Measurements from ENCODE around the gene FOXP4.

FOXP4 gene

DNA sequence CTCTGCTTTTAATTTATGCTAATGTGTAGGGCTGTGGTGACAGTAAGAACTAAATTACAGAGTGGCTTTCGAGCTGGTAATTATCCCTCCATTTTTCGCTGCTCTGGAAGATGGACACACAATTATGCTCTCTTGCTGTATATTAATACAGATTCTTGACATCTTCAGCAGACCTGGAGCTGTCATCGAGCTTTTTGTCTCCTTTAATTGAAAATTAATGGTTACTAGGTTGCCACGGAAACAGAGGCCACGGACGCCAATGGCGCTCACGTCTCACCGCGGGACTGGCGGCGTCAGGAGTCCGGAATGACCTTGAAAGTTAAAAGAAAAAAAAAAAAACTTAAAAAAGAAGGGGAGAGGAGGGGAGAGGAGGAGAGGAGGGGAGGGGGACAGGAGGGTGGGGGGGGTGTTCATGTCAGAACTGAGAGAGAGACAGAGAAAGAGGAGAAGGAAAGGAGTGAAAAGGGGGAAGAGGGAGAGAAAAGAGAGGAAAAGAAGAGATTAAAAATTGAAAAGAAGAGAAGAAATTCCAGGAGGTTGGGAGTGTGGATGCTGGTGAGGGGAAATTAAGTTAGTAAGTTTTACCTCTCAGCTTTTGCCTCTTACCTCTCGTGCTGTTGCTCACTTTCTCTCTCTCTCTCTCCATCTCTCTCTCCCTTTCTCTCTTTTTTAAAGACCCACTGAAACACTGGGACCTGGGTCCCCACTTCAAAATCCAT is 22.1 kb upstream of the FOXP4 start:
- DNase-seq: no peak

DNA sequence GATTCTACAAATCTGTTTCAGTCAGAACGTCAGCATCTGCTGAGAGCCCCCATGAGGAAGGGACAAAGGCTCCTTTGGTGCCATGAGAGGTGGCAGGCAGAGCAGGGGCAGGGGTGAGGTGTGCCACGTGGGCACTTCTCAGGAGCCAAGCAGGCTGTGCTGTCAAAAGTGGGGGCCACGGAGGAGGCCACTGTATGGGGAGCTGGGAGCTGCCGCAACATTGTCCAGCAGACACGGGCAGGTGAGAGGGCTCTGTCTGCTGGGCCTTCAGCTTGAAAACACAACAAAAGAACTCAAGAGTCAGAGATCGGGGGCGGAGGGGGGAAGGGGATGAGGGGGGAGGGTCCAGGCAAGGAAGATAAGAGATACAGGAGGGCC is 21.6 kb upstream of the FOXP4 start:
- DNase-seq: no peak

DNA sequence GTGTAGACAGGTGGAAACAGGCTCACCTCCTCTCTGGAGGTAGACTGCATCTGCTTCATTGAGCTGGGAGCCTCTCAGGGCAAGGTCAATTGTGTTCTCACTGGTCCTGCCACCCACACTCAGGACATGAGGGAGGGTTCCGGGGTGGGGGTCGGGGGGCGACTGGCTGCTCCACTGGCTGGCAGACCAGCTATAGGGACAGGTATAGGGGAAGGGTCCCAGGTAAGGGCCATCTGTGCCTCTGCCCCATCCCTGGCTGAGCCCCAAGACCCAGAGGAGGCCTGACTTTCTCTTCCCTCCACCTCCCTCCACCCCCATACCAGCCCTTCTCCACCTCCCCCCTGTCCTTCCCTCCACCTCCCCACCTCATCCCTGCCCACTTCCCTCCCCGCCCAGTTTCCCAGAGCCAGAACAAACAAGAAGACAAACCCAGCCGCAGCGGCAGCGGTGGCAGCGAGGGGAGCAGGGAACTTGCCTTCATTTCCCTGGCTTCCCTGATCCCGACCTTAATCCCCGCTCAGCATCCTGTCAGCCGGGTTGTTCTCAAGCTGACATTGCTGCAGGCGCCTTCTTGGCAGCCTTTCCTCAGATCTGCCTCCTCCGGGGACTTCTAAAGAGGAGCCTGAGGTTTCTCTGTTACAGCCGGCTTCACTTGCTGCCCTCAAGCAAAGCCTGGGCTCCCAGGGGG is 18.3 kb upstream of the FOXP4 start:
- DNase-seq: no peak

DNA sequence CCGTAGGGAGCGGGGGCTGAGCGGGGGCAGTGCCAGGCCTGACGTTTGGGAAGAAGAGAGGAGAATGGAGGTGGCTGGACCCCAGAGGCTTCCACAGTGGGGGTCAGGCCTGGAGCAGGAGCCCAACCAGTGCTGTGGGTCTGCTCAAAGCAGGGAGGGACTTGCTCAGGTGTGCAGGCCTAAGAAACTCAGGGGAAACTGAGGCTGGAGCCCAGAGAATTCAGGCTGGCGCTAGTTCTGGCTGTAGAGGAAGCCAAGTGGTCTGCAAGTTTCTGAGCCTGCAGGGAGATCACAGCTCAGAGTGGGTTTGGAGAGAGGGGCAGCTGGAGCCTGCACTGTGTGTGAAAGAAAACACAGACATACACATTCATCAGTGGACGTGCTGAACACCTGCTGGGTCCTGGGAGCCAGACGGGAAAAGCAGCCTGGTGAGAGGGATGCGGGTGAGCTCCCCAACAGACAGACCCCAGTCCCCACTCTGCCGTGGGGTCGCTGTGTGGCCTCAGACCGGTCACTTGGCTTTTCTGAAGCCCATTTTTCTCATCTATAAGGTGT is 17.7 kb upstream of the FOXP4 start:
- DNase-seq: no peak

DNA sequence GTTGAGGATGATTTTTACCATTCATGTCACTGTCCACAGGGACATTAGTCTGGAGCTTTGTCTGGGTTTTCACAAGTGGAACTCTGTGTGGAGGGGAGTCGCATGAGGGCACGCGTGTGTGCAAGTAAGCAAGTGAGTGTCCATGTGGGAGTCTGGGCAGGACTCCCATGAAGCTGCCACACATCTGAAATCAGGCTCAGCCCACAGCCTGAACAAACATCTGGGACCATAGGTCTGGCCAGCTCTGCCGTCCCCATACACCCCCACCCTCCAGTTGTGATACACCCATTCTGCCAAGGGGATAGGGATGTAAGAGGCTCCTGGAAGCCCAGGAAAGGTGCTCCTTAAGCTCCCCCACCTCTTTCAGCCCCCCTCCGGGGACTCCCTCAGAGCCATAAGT is 17.1 kb upstream of the FOXP4 start:
- DNase-seq: no peak

DNA sequence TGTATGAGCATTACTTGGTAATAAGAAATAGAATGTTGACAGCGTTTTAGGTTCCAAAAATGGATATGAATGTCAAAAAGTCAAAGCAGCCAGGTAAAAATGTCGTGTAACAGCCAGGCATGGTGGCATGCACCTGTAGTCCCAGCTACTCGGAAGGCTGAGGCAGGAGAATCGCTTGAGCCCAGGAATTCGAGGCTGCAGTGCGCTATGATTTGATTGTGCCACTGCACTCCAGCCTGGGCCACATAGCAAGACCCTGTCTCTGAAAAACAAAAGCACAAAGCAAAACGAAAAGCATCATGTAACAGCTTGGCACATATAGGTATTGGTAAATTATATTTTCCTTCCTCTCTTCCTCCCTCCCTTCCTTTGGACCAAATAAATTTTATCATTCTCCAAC is 16.2 kb upstream of the FOXP4 start:
- DNase-seq: no peak

DNA sequence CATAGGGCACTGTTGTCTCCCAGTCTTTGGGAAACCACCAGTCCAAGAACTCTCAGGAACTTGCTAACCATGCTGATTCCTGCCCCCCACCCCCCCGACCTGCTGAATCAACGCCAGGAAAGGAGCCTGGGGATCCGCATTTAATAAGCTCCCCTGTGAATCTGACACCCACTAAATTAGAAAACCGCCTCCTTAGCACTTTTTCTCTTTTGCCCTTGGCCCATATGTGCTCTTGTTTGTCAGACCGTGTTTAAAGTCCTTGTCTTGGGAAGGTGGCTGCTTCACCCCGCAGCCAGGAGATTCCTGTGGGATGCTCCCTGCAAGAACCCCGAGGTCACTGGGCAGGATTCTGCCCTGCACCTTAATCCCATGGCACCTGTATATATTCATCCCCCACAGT is 15.7 kb upstream of the FOXP4 start:
- no peak for DNase-seq

DNA sequence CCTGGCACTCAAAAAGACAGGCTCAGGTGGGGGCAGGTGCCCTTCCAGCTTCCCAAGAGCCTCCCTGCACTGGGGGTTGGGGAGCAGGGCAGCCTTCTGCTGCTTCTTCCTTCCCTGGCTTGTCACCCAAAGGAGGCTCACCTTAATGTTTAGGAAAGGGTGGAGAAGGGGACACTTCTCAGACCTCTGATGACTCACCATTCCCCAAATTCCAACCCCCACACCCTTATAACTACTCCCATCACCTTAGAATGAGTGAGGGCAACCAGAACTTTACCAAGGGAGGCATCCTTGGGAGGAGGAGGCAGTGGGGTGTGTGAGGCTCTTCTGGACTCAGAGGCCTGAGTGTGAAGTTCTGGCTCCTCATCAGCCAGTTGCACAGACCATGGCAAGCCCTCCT is 15.2 kb upstream of the FOXP4 start:
- DNase-seq: no peak

DNA sequence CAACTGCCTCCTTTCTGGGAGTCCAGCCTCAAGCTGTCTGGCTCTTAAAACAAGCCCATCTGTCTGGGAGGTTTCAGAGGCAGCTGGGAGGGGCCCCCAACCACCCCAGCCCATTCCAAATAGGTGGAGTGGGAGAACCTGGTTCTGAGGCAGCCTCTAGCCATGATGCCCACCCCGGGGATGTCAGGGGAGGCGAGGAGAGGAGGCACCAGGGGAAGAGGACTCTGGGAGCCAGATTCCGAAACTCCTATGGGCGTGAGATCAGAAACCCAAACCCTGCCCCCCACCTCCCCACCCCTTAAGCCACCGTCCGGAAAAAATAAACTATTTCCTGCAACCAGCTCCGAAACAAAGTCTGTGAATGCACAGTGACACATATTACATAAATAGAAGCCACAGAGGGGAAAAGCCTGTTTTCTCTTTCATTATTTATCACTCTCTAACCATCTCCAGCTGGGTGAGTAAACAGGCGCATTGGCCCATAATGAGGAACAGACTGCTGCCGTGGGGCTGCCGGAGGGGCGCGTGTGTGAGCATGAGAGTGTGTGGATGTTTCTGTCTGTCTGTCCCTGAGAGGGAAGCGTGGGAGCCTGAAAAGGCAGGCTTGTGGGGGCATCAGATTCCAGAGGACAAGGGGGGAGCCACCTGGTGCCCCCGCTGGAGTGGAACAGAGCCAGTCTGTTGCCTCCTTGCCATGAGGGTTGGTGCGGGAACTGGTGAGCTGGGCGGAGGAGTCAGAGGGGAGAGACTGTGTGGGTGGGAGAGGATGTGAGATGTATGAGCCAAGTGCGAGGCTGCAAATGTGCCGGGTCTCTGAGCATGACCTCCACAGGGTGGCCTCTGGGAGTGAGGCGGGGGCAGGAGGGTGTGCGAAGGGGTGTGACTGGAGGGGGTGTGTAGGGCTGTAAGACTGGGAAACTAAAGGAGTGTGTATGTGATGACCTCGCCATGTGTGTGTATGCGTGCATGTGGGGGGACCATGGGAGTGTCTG is 14.3 kb upstream of the FOXP4 start:
- DNase-seq: peak; percentile 56 to 59

DNA sequence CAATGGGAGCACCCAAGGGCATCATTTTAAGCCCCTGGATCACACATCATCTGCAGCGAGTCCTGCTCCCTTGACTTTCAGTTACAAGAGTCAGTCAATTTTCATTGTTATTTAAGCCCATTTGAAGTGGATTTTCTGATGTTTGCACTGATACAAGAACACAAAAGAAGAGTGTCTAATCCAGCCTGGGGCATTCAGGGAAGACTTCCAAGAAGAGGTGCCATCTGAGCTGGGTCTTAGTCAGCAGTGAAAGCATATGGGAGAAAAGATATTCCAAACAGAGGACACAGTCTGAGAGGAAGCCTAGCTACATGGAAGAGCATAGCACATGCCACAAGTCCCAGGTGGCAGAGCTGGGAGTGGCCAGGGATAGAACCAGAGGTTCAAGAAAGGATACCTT is 10.4 kb upstream of the FOXP4 start:
- no peak for DNase-seq

DNA sequence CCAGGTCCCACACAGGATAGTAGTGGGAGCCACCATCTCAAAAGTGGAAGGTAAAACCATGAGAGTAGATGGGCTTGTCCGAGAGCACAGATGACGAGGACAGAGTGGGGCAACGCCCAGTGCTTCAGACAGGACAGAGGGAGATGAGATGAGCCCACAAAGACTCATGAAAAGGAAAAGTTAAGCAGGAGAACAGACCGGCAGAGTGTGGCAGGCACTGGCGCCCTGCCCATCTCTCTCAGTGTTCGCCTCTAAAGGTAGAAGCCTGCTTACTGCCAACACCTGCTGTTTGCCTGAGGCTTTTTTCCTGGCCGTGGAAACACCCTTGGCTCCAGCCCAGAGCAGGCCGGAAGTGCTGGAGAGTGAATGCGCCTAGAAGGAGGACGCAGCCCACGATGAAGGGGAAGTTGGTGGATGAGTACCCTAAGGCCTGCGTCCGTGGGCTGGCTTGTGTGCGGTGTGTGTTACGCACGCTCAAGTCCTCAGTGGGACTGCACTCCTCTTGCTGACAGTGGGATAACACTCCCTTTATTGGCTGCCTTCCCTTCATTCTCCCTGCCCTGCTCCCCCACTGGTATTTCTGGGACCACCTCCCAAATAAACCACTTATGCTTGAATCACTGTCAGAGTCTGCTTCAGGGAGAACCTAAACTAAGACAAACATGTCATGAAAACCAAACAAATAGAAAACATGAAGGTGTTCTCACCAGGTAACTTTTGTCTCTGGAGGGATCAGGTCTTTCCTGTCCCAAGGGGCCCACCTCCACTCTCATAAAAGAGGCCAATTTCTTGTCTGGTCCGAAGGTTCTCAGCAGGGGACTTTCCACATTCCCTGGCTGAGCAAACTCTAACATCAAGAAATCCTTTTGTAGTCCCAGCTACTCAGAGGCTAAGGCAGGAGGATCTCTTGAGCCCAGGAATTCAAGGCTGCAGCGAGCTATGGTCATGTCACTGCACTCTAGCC is 9.1 kb upstream of the FOXP4 start:
- peak; percentile 54 to 70 for DNase-seq

DNA sequence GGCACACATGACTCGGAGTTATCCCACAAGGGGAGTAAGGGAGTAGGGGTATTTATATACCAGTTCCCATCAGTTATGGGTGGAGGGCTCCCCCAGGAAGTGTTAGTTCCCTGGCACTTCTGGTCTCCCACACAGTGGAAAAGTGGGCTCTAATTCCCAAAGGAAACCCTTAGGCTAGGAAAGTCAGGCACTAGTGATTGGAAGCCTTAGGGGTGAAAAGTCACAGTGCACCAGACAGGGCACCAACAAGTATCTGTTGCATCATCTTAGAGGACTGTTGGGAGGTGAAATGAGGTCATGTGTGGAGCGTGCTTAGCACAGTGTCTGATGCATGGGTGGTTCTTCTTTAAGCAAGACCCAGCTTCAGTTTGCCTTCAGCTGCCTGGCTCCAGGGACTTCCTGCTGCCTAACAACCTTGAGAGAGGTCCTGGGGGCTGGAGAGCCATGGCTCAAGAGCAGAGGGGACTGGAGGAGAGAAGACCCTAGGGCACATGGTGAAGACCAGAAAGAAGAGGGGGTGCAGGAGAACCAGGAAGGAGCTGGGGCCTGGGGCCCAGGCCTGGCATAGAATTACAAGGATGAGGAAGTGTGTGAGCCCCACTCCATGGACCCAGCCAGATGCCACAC is 7.5 kb upstream of the FOXP4 start:
- peak; percentile 80 to 89 for DNase-seq

DNA sequence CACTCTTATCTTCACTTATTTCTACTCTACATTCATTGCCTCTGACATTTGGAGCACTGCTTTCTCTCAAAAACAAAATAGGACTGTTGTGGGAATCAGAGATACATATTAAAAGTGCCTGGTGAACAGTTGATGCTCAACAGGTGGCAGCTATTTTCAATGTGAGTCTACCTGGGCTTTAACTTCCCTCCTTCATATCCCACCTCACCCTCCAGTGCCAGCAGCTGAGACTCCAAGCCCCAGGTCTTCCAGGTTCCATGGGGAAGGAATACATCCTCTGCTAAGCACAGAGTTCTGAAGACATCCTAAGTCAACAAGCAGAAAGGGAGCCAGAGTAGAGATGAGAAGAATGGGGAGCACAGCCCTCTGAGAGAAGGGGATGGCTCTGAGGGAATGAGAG is 7.0 kb upstream of the FOXP4 start:
- DNase-seq: no peak

DNA sequence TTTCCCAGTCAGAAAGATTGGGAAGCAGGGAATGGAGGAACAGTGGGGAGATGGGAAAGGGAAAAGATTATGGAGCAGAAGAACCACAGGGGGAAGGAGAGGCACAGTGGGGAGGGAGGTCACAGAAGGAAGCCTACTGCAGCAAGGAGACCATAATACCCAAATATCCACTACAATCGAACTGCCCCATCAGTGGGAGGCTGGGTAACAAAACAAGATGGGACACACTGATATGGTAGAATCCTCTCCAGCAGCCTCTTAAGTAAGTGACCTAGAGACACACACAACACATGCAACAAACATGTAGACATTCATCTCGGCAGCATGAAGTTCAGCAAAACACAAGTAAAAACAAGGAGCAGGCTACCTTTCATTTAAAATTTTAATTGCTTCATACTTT is 4.8 kb upstream of the FOXP4 start:
- no peak for DNase-seq

DNA sequence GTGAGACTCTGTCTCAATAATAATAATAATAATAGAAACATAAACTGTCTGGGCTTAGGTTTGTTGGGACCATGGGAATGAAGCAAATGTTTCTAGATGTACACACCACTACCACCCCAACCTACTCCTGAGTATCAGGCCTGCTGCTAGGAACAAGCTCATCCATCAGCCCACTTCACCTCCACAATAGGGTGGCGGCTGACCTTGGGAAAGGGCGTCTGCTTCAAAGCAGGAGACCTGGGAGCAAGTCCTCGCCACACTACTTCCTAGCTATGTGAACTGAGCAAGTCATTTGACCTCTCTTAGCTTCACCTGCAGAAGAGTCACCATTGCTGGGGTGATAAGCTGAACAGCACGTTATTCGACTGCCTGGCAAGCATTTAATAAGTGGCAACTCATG is 3.1 kb upstream of the FOXP4 start:
- DNase-seq: no peak

DNA sequence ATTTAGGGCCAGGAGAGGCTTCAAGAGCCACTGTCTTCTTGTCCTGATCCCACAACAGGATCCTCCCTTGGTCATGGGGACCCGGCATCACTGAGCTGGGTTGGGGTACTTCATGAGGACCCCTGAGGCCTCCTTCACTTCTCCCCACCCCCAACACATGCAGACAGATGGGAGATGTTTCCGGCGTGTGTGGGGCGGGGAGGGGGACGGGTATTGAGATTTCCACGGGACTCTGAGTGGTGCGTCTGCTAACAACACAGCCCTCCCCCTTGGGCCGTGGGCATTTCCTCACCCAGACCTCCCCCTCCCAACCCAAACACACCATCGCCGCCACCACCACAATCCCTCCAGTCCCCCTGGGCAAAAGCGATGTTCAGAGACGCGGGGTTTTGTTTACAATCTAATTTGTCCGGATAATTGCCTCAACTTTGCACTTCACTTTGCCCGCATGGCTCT is 906 bp upstream of the FOXP4 start:
- no peak for DNase-seq

DNA sequence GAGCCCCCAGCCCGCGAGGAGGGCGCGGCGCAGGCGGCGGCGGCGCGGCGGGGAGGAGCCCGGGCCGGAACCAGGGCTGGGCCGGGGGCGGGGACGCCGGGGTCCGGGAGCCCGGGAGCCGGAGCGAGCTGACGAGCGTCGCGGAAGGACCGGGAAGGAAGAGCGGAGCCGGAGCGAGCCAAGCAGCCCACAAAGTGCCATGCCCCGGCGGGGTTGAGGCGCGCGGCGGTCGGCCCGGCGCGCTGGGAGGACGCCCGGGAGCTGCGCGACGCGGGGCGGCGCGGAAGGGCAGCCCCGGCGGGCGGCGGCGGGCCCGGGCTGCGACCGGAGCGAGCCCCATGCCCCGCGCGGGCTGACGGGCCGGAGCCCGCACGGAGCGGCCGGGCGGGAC is 289 bp downstream of the FOXP4 start:
- peak in 1 of 2 donors; percentile 41 for DNase-seq

DNA sequence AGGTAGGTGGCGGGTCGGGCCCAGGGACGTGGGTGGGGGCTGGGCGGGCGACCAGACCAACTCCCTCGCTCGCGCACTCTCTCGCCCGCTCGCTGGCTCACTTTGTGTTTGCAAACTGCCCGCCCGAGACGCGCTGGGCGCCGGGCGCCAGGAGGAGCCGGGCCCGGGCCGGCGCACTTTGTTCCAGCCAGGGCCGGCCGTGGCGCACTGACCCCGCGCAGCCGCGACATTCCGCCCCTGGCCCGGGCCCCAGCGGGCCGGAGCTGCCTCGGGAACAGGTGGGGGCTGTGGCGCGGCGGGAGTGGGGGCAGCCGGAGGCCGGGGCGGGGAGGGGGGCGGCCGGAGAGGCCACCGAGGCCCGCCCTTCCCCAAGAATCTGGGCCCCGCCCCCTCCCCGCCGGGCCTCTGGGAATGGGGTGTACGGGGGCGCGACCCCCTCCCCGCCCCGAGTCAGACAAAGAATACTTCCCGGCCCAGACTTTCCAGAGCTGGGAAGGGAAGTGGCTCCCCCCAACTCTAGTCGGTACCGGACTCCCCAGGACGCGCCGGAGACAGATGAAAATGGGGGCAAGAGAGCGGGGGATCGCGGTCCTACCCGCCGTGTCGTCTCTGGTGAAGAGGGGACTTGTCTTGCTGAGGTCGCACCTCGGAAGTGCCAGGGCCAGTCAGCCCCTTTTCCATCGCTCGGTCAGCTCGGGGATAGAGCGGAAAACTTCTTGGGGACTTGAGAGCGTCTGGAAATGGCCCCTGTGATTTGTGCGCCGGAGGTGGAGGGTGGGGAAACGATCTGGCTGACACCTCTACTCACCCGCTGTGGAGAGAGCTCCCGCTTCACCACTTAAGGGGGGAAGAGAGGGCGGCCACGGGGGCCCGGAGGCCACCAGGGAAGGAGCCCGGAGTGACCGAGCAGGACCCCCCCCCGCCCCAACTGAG is 951 bp downstream of the FOXP4 start:
- DNase-seq: no peak

DNA sequence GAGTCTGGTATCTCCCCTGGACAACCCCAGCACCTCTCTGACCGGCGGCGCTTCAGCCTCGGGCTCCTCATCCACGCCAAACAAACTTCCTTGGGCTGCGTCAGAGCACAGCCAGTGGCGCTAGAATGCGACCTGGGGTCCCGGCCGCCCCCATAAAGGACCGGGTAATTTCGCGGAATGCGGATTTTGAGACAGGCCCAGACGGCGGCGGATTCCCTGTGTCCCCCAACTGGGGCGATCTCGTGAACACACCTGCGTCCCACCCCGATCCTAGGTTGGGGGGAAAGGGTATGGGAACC is 1.6 kb downstream of the FOXP4 start:
- DNase-seq: no peak

DNA sequence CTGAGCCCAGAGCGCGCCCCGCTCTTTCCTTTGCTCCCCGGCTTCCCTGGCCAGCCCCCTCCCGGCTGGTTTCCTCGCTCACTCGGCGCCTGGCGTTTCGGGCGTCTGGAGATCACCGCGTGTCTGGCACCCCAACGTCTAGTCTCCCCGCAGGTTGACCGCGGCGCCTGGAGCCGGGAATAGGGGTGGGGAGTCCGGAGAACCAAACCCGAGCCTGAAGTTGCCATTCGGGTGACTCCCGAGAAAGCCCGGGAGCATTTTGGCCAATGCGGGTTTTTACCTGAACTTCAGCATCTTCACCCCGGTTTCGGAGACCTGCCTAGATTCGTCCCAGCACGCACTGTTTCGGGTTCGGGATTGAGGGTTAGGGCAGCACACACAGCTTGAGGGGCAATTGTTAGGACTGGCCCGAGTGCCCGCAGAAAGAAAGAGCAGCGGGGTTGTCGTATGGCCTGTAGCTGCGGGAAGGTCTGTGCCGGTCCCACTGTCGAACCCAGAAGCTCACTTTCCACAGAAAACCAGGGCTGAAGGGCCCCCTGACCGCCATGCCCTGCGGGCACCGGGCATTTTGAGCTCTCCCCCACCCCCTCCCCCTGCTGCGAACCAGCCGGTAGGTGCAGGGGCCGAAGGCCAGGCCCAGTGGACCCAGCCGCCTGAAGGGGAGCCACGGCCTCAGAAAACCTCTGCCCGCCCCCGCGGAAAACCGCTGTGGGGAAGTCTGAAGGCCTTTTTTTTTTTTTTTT is 2.1 kb downstream of the FOXP4 start:
- DNase-seq: peak; percentile 56 to 74

Measured in inflammatory macrophage treated with lipopolysaccharide for 1 hour (primary cell).